PC-3 (cell line): ENCODE measurements around the gene RTTN.

Experiments used
- CTCF ChIP-seq: fragments of 300-600 bp; sonication (generic); conservative IDR thresholded peaks from 2 replicates; pipeline ENCODE4 v1.5.1; 2017; ENCODE audit warnings: antibody characterized with exemption, low read depth, mild to moderate bottlenecking, low read length
- EZH2 ChIP-seq: fragments of 300-600 bp; sonication (generic); IDR thresholded peaks from one replicate; pipeline ENCODE4 v1.6.1; 2017; ENCODE audit warnings: antibody characterized with exemption, mild to moderate bottlenecking, low read length; ENCODE audit not compliant: unreplicated experiment
- EZH2phosphoT487 ChIP-seq: fragments of 300-600 bp; sonication (generic); IDR thresholded peaks from 2 replicates; pipeline ENCODE4 v1.6.1; 2018; ENCODE audit warnings: mild to moderate bottlenecking, antibody characterized with exemption, low read length, borderline replicate concordance

- TF ChIP-seq CTCF (no peak), EZH2 (no peak), EZH2phosphoT487 (no peak)
These were observed 30.3 kb downstream of the RTTN start for GRCh38 chr18:70175216-70175615.
